Activated B cell treated with CpG ODN at 0.5 μM for 24 hours (primary cell): ENCODE data around the gene SCAMP2. TPM values are rescaled to one million over a fixed set of nuclear protein-coding genes. Genes with fewer than 3 reads are reported as not detected.

ENCODE experiments used
- ATAC-seq: fragments of 200-7000 bp; cut with Tn5 transposase; one replicate; pipeline ENCODE4 v1.10.0; 2021; ENCODE audit warnings: low read depth, mild to moderate bottlenecking, moderate library complexity
- CTCF ChIA-PET: fragments of 350-600 bp; sonication (Branson Sonifier 250); formaldehyde crosslinking; loops from one replicate; lab custom pipeline; 2021; ENCODE audit warnings: antibody characterized with exemption; lab: Charles Lee
- POLR2A ChIA-PET: fragments of 350-600 bp; sonication (Branson Sonifier 250); formaldehyde crosslinking; loops from one replicate; lab custom pipeline; 2021; ENCODE audit warnings: antibody characterized with exemption; lab: Charles Lee
- DNase-seq: peaks from one replicate; pipeline ENCODE4 v3.0.0; 2022
- H3K27ac Mint-ChIP-seq: one replicate; pipeline ENCODE4 v1.8.0; 2020; ENCODE audit warnings: mixed read lengths
- H3K27me3 Mint-ChIP-seq: one replicate; pipeline ENCODE4 v1.8.0; 2021; ENCODE audit warnings: mixed read lengths
- H3K36me3 Mint-ChIP-seq: one replicate; pipeline ENCODE4 v1.8.0; 2021; ENCODE audit warnings: low read depth, mixed read lengths
- H3K4me1 Mint-ChIP-seq: one replicate; pipeline ENCODE4 v1.8.0; 2021; ENCODE audit warnings: mixed read lengths
- H3K4me3 Mint-ChIP-seq: one replicate; pipeline ENCODE4 v1.8.0; 2020; ENCODE audit warnings: mild to moderate bottlenecking, mixed read lengths
- H3K9me3 Mint-ChIP-seq: one replicate; pipeline ENCODE4 v1.8.0; 2020; ENCODE audit warnings: mixed read lengths
- CTCF ChIP-seq: fragments of 200-600 bp; IDR thresholded peaks from one replicate; pipeline ENCODE4 v1.8.0; 2022; ENCODE audit warnings: antibody characterized with exemption, mild to moderate bottlenecking
- intact Hi-C: fragments of 100-400 bp; cut with micrococcal nuclease; formaldehyde crosslinking; loops from one replicate; pipeline ENCODE4 v1.15.1; 2024
- total RNA-seq: library from RNA; stranded (reverse); gene quantifications from 2 replicates; pipeline ENCODE4 v1.2.3, GENCODE V29; 2022

Gene SCAMP2
- total RNA-seq, 1 donor from 2014 or later: 112 TPM

- DNase-seq (no peak), ATAC-seq (peak; percentile 18)
- TF ChIP-seq CTCF: no peak
- Mint-ChIP-seq H3K4me1 (peaks cover 29% of the 10 kb centered on the region), H3K36me3 (peaks cover 26% of the 10 kb centered on the region), H3K9me3 (no peaks in the 10 kb centered on the region), H3K27ac (peak overlapping the region; percentile 68), H3K27me3 (no peaks in the 10 kb centered on the region), H3K4me3 (no peak overlapping the region)
- CTCF ChIA-PET: interaction anchor here (26.2 kb wide), 1 partner anchor 31 kb away, joined by 1146 read pairs; the partner anchor contains the start of gene CSK
- POLR2A ChIA-PET: interaction anchor here (0.8 to 32.5 kb wide), 5 partner anchors 8 to 28 kb away, joined by 3 to 2569 read pairs (median 3); partner anchors contain the start of gene CSK
- intact Hi-C loops: no loop called here
Observed at GRCh38 chr15:74807282-74807681, 65.9 kb downstream of the SCAMP2 start.

GRCh38 chr15:74804935-74805334, 68.2 kb downstream of the SCAMP2 start:
- H3K9me3 Mint-ChIP-seq: no peaks in the 10 kb centered on the region
- POLR2A ChIA-PET: interaction anchor here (0.8 to 32.5 kb wide), 3 partner anchors 14 to 69 kb away, joined by 3 to 2569 read pairs (median 3); partner anchors contain the start of gene CSK
- no peaks in the 10 kb centered on the region for H3K27me3 Mint-ChIP-seq
- ATAC-seq: no peak
- intact Hi-C loops: no loop called here
- H3K27ac Mint-ChIP-seq: peak overlapping the region; percentile 61
- peaks cover 42% of the 10 kb centered on the region for H3K4me1 Mint-ChIP-seq
- CTCF ChIA-PET: interaction anchor here (0.9 to 26.2 kb wide), 4 partner anchors 9 to 170 kb away, joined by 3 to 1146 read pairs (median 4); partner anchors contain the start of gene CSK
- H3K4me3 Mint-ChIP-seq: no peak overlapping the region
- TF ChIP-seq CTCF: no peak
- H3K36me3 Mint-ChIP-seq: peaks cover 50% of the 10 kb centered on the region
- DNase-seq: no peak

GRCh38 chr15:74802862-74803447, 70.2 kb downstream of the SCAMP2 start:
- peaks cover 47% of the 10 kb centered on the region for H3K4me1 Mint-ChIP-seq
- peaks cover 69% of the 10 kb centered on the region for H3K36me3 Mint-ChIP-seq
- H3K9me3 Mint-ChIP-seq: no peaks in the 10 kb centered on the region
- ChIA-PET POLR2A (interaction anchor here (0.6 to 32.5 kb wide), 2 partner anchors 9 to 23 kb away, joined by 5 to 2569 read pairs; partner anchors contain the start of gene CSK), CTCF (interaction anchor here (0.8 to 26.2 kb wide), 2 partner anchors 9 to 26 kb away, joined by 3 to 1146 read pairs; partner anchors contain the start of gene CSK)
- TF ChIP-seq CTCF: no peak
- H3K27ac Mint-ChIP-seq: peak overlapping the region; percentile 41
- no peak overlapping the region for H3K4me3 Mint-ChIP-seq
- ATAC-seq (no peak), DNase-seq (no peak)
- intact Hi-C loops: no loop called here
- no peaks in the 10 kb centered on the region for H3K27me3 Mint-ChIP-seq

- no peak for TF ChIP-seq CTCF
- H3K9me3 Mint-ChIP-seq: no peaks in the 10 kb centered on the region
- peaks cover 47% of the 10 kb centered on the region for H3K4me1 Mint-ChIP-seq
- no peak for DNase-seq
- intact Hi-C loops: no loop called here
- no peak overlapping the region for H3K27ac Mint-ChIP-seq
- no peak overlapping the region for H3K4me3 Mint-ChIP-seq
- no peak for ATAC-seq
- H3K36me3 Mint-ChIP-seq: peaks cover 75% of the 10 kb centered on the region
- CTCF ChIA-PET: interaction anchor here (0.8 to 26.2 kb wide), 2 partner anchors 8 to 26 kb away, joined by 3 to 1146 read pairs; partner anchors contain the start of gene CSK
- POLR2A ChIA-PET: interaction anchor here (32.5 kb wide), 1 partner anchor 23 kb away, joined by 2569 read pairs; the partner anchor contains the start of gene CSK
- H3K27me3 Mint-ChIP-seq: no peaks in the 10 kb centered on the region
Observed at GRCh38 chr15:74802290-74802689, 70.9 kb downstream of the SCAMP2 start.
